GM21529 (cell line): Measurements from ENCODE around the gene ULK3.
"Not testable (repeated sequence)": the region's sequence is repeated elsewhere in the genome, so short reads cannot be mapped to it uniquely, and the experiment has no call there.

Experiments
- ATAC-seq: cut with Tn5 transposase; IDR thresholded peaks from one replicate; pipeline ENCODE4 v1.9.1; 2021; ENCODE audit not compliant: unreplicated experiment

The ULK3 gene, protein sequence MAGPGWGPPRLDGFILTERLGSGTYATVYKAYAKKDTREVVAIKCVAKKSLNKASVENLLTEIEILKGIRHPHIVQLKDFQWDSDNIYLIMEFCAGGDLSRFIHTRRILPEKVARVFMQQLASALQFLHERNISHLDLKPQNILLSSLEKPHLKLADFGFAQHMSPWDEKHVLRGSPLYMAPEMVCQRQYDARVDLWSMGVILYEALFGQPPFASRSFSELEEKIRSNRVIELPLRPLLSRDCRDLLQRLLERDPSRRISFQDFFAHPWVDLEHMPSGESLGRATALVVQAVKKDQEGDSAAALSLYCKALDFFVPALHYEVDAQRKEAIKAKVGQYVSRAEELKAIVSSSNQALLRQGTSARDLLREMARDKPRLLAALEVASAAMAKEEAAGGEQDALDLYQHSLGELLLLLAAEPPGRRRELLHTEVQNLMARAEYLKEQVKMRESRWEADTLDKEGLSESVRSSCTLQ

DNA sequence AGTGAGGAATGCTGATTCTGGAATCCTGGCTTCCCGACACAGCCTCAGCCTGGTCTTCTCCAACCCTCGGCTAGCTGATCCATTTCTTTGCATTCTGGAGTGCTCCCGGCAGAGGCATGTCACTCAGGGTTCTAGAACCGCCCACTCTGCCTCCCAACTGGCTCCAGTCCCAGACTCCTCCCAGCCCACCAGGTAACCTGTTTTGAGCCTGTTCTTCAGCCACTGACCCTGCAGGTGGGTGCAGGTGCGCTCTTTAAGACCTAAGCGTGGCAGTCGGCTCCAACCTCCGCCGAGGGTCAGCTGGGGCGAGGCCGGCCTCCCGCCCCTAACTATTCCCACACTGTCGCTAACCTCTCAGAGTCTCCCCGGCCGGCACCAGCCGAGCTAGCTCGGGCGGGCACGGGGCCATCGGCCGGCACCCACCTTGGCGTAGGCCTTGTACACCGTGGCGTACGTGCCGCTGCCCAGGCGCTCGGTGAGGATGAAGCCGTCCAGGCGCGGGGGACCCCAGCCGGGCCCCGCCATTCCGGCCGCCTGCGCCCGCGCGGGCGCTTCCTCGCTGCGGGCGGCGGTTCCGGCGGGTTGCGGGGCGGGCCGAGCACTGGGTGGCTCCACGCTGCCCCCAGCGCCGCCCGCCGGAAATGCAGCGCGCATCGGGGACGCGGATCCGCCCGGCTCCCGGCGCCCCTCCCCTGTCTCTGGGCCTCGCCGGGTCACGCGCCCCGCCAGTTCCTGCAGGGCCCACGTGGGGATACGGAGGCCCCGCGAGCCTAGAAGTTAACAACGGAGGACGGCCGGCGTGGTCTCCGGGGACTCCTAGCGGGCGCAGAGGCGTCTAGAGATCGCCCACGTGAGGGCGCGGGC, at the start of gene ULK3:
Gene ULK3, minus strand, starts transcription at position 576 of the 864 bp plus-strand sequence. Its CDS starts 51 bp downstream, at position 525.
- peak; percentile 81 for ATAC-seq

DNA sequence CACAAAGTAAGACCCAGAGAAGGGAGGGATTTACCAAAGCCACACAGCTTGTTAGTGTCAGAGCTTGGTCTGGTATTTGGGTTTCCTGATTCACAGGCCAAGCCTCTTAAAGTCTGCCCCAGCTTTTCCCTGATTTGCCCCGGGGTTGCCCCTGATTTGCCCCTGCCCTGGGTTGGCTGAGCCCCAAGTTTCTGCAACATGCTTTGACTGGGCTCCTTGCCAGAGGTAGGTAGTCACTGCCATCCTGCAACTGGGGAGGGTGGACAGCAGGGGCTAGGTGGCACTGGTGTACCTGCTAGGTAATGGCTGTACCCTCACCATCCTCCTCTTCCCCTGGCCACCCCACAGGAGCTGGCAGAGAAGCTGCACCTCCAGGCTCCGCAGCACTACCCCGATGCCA, 49.4 kb upstream of the ULK3 start:
- ATAC-seq: no peak

DNA sequence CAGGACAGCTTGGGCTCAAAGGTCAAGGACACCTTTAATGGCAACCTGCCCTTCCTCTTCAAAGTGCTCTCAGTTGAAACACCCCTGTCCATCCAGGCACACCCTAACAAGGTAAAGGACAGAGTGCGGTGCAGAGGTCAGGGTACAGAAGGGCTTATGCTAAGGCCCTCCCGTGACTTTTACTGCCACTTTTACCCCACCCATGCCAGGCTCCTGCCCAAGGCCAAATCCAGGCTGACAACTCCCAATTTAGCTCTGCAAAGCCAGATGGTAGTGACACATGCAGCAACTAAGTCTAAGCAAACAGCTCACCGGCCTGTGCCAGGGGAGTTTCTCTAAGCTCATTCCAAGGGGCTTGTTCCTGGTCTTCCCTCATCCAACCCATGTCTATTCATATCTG, 48.5 kb upstream of the ULK3 start:
- no peak for ATAC-seq

DNA sequence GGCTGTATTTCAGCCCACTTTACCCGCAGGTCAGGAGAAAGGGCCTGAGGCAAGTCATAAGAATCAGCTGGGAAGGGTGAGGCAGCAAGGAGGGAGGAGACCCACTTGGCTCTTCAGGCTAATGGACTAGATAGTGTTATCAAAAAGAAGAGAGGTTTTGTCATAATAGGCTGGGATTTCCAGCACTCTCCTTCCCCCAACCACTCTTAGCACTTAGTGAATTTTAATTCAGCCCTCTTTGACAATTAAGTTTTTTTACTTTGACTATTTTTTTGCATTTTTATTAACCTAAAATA, 47.7 kb upstream of the ULK3 start:
- no peak for ATAC-seq

DNA sequence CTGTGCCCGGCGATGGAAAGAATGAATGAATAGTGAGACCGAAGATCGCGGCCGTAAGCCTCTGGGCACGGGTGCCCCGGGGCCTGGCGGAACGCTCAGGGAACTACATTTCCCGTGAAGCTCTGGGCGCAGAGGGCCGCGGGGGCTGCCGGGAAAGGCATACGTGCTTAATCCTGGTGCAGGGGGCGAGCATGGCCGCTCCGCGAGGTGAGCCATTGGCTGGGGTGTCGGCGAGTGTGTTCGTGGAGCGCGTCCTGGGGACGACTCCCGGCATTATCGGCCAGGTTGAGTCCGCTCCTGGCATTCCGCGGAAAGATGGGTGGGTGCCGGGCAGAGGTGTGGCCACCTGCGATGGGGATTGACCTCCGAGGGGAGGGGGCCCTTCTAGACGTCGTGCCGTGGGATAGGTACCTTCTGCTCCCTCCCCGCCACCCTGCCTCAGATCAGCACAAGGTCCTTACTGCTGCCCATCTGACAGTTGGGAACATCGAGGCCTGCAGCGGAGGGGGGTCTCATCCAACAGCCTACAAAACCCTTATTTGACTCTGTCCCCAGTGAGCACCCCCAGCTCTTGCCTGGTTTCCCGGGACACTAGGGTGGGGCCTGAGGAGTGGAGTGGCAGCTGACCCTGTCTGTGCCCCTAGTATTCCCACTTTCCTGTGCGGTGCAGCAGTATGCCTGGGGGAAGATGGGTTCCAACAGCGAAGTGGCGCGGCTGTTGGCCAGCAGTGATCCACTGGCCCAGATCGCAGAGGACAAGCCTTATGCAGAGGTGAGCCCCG, 47.1 kb upstream of the ULK3 start, which contains the start of gene MPI:
Gene MPI, plus strand, starts transcription at position 160 of the 782 bp plus-strand sequence. Its CDS starts 32 bp downstream, at position 192.
- peak; percentile 96 for ATAC-seq

DNA sequence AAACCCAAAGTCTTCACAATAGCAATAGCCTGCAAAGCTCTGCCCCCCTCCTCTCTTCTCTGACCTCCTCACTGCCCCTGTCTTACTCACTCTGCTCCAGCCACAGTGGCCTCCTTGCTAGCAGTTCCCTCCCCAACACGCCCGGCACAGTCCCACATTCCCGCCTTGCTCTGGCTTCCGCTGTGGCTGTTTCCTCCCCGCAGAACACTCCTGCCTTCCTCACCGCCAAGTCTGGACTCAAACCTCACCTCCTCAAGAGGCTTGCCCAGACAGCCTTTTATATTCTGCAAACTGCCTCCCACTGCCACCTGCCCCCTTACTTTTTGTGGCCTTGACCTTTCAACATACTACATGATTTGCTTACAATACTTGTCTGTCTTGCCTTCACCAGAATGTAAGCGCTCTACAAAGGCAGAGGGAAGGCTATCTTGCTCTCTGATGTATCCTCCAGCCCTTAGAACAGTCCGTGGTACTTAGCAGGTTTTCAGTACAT, 46.5 kb upstream of the ULK3 start:
- no peak for ATAC-seq

DNA sequence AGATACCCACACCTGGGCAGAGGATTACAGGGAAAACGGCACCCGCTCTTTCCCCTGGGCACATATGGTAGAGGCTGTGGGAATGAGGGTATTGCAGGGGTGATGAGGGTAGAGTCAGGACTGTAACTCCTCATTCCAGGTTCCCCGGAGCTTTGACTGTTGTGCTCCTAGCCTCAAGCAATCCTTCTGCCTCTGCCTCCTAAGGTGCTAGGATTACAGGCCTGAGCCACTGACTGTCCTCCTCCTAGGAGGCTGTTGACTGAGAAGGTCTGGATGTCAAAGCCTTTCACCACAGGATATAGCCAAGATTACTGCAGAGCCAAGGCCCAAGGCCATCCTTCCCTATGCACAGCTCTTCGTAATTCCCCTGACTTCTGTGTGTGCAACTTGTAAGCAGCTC, 45.8 kb upstream of the ULK3 start:
- ATAC-seq: no peak

DNA sequence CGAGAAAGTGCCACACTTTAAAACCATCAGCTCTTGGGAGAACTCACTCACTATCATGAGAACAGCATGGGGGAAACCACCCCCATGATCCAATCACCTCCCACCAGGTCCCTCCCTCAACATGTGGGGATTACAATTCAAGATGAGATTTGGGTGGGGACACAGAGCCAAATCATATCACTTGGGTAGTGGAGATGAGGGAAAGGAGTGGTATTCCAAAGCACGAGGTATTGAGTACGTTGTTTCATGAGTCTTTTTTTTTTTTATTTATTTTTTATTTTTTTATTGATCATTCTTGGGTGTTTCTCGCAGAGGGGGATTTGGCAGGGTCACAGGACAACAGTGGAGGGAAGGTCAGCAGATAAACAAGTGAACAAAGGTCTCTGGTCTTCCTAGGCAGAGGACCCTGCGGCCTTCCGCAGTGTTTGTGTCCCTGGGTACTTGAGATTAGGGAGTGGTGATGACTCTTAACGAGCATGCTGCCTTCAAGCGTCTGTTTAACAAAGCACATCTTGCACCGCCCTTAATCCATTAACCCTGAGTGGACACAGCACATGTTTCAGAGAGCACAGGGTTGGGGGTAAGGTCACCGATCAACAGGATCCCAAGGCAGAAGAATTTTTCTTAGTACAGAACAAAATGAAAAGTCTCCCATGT, 44.7 kb upstream of the ULK3 start:
- ATAC-seq: not testable (repeated sequence)

DNA sequence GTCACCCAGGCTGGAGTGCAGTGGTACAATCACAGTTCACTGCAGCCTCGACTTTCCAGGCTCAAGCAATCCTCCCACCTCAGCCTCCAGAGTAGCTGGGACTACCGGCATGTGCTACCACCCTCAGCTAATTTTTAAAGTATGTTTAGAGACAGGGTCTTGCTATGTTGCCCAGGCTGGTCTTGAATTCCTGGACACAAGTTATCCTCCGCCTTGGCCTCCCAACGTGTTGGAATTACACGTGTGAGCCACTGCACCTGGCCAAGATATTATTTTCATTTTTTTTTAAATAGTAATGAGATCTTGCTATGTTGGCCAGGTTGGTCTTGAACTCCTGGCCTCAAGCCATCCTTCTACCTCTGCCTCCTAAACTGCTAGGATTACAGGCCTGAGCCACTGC, 42.5 kb upstream of the ULK3 start:
- no peak for ATAC-seq

DNA sequence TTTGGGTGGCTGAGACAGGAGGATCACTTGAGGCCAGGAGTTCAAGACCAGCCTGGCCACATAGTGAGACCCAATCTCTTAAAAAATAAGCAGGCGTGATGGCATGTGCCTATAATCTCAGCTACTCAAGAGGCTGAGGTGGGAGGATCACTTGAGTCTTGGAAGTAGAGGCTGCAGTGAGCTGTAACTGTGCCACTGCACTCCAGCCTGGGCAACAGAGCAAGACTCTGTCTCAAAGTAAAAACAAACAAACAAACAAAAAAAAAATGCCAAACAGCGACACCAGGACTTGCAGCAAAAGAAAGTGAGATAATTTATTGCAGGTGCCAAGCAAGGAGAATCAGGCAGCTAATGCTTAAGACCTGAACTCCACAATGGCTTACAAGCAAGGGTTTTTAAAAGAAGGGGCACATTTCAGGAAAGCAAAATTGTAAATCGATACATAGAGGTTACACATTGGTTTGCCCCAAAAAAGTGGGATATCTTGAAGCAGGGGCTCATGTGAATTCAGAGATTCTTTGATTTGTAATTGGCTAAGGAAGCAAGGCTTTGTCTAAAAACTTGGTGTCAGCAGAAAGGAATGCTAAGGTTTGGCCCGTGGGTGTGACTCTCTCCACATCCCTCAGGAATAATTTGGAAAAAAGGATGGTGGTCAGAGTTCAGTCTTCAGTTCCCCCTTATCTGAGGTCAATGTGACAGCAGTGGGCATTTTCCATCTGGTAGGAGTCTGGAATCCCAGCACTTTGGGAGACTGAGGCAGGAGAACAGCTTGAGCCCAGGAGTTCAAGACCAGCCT, 41.7 kb upstream of the ULK3 start:
- ATAC-seq: no peak

DNA sequence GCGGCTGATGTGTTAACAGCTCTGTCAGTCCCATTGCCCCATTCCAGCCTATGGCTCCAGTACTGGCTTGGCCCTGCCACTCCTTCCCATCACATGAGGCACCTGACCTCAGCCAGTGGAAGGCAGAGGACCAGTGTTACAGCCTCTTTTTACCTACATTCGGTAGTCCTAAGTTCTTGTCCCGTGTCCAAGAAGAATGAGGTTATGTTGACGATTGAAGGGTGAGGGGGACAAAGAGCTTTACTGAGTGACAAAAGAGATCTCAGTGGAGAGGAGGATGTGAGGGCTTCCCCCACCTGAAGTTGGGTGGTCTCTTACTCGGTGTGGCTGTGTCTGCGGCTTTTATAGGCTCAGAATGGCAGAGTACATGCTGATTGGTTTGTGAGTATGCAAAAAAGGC, 39.6 kb upstream of the ULK3 start:
- ATAC-seq: no peak

DNA sequence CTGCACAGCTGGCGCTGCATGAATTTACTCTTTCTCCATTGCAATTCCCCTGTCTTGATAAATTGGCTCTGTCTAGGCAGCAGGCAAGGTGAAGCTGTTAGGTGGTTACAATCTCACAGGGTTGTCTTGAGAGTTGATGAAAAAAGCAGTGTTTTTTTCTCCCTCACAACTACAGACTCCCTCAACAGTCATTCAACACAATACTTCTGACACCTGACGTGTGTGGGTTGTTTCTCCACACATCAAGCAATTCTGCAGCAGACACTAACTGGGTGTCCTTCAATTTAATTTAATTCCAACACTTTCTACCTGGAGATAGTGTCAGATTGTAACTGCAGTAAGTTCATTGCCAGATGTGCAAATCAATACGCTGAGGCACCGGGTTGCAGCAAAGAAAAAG, 35.3 kb upstream of the ULK3 start:
- no peak for ATAC-seq

DNA sequence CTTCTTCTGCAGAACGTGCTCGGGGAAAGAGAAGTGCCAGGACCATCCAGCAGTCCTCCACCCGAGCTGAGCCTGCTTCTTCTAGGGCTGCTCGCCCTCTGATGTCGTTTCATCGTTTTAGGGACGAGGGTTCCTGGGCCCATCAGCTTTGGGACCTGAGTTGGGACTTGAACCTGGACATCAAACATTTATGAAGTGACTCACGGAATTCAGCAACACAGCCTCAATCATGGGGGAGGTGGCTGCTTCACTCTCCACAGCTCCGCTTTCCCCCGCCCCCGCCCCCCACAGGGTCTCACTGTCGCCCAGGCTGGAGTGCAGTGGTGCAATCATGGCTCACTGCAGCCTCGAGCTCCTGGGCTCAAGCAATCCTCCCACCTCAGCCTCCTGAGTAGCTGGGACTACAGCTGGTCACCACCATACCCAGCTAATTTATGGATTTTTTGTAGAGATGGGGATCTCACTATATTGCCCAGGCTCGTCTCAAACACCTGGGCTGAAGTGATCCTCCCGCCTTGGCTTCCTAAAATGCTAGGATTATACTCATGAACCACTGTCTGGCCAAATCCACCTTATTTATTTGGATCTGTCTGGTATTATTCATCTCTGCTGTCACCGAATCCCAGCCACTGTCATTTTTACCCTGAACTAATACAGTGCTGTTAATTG, 30.9 kb upstream of the ULK3 start:
- no peak for ATAC-seq

DNA sequence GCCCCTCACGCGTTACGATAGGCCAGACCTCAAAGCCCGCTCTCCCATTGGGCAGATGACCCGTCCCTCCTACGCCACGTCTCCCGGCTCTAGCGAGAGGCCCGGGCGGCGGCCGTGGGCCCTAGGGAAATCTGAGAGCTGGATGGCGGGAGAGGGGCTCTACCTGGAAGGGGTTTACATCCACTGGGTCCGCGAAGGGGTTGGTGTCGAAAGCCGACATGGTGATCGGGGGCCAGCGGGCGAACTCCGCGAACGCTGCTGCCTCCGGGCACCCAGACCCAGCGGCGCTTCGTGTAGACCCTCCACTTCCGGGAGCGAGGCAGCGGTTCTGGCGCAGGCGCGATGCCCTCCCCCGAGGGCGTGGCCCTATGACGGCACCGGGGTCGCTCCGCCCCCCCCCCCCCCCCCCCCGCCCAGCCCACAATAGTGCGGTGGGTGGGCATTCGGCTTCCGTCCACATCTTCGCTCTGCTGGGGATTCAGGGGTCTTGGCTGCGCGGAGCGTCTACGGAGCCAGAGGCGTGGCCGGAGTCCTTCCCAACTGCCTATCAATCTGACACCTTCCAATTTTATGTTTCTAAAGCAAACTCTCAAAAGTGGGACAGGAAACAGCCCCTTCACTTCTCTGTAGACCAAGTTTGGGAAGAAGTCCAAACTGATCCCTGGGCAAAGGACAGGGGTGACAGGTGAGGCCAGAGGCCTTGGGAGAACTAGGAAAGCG, 30.2 kb upstream of the ULK3 start, which contains the start of gene SCAMP2:
Gene SCAMP2, minus strand, starts transcription at position 330 of the 720 bp plus-strand sequence. Its CDS starts 110 bp downstream, at position 220.
- ATAC-seq: peak; percentile 72

DNA sequence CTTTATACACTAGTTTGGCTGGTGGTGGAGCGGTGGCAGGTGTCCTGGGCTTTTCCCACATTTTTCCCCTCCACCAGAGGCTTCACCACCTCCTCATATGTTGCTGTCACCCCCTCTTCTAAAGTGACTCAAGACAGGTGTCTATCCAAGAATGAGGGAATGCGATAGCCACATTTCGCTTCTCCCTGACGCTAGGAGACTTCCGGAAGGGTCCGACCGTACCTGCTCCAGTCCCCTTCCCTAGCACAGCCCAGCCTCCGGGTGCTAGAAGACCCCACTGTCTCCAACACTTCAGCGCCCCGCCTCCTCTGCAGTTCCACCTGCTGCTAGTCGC, 29.7 kb upstream of the ULK3 start:
- ATAC-seq: no peak

DNA sequence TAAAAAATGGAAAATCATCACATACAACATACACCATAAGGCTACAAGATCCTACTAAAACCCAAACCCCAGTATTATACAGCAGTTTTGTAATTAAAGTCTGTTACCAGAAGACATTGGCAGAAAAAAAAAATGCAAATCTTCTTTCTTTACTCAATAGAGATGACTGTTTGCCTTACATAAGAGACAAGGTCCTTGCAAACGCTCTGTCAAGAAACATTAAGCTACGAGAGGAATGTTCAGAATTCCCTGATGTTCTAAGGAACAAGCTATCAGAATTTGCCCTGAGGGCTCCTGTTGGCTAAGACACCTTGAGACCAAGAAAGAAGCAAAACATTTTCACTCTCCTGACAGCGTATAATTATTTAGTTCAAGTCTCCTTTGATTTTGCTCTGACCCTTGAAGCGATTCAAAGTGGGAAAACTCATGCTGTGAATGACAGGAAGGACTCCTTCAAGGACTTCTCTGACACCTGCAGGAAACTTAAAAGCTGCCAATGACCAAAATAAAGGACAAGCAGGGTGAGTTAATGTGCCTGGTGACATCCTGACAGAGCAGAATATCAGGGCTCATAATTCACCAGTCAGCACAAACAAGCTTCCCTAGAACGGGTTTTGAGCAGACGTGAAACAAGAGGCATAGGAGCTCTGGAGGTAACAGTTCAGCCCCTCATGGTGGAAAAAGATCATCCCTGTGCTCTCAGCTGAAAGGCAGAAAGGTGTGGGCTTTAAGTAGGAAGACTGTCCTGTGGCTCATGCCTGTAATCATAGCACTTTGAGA, 27.7 kb upstream of the ULK3 start:
- no peak for ATAC-seq

DNA sequence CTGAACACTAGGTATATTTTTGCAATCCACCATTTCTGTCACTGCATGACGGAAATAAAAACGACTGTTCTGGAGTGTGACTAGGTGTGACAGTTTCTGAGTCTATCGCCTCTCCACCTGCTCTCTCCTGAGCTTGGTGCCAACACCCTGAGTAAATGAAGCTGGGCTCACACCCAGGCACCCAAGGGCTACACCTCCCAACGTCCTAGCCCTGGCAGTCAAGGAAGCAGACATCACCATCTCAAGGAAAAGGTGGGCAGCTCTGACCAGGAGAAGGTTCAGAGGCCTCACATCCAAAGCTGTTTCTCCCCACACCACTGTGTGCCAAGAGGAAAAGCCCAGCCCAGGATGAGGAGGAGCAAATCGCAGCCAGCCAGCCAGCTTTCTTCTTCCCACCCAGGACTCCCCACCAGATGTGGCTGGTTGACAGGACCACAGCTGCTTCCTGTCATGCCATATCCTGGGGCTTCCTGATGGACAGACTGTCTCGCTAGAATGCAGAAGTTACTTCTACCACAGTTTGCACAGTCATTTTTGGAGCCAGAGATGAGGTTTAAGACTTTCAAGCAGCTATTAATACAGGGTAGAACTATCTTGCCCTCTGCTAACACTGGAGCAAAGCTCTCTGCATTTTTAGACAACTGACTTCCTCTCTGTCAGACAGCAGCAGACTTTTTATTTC, 26.9 kb upstream of the ULK3 start:
- ATAC-seq: peak; percentile 52
